GM18517 (cell line): ENCODE results near the gene ZNF322.

ENCODE experiments used
- ATAC-seq: cut with Tn5 transposase; IDR thresholded peaks from one replicate; pipeline ENCODE4 v1.9.1; 2021; ENCODE audit warnings: mild to moderate bottlenecking, moderate library complexity; ENCODE audit not compliant: unreplicated experiment

ZNF322 gene

DNA sequence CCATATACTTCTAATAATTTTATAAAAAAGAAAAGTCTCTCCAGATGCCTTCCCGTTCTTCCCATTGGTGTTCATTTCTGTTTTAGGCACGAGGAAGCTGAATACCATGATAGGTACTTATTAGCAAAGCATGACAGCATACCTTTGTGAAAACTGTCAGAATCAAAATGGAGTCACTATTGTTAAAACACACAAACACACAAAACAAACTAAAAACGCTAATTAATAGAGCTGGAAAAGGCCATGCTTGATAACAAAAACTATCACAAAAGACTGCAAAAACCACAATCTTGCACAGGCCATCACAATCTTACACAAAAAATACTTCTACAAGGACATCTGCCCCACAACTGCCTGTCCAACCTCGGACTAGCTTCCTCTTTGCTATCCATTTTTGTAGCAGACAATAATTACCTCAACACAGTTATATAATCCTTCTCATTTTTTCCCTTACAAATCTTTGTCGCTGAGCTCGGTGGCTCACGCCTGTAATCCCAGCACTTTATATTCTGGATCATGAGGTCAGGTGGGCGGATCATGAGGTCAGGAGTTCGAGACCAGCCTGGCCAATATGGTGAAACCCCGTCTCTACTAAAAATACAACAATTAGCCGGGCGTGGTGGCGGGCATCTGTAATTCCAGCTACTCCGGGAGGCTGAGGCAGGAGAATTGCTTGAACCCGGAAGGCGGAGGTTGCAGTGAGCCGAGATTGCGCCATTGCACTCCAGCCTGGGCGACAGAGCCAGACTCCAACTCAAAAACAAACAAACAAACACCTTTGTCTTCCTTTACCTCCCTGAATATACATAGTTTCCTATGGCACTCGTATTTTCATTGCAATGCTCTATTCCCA lies 66.0 kb downstream of the ZNF322 start:
- no peak for ATAC-seq

DNA sequence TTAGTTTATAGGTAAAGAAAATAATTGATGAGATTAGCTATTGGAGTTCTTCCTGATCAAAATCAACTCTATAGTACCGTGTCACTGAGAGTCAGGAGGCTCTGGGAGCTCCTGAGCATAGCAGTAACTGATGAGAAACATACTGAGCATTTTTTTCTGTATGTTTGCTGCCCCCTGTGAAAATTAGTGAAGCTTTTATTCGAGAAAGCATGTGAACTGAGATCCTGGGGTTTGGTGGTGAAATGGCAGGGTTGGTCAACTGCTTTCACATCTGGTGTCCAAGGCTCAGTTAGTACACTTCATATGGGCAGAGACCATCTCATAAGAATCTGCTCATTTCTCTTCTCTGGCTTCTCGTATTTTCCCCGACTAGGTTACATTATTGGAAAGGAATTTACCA lies 66.9 kb downstream of the ZNF322 start:
- no peak for ATAC-seq

DNA sequence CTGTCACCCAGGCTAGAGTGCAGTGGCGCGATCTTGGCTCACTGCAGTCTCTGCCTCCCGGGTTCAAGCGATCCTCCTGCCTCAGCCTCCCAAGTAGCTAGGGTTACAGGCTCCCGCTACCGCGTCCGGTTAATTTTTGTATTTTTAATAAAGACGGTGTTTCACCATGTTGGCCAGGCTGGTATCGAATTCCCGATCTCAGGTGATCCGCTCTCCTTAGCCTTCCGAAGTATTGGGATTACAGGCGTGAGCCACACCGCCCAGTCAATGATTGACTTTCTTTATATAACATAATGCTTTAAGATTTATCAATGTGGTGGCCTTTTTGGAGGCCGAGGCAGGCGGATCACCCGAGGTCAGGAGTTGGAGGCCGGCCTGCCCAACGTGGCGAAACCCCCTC lies 70.6 kb downstream of the ZNF322 start:
- no peak for ATAC-seq
